K562 (cell line): ENCODE measurements around the gene EVC. TPM values are rescaled to one million over a fixed set of nuclear protein-coding genes. Genes with fewer than 3 reads are reported as not detected.

Experiments used
- EP400 ChIP-seq: fragments of 450-650 bp; IDR thresholded peaks from 2 replicates; pipeline ENCODE4 v1.6.1; 2017; ENCODE audit warnings: antibody characterized with exemption, mild to moderate bottlenecking, moderate library complexity
- GATAD2A ChIP-seq: fragments of 450-650 bp; IDR thresholded peaks from 2 replicates; pipeline ENCODE4 v1.6.1; 2017
- KAT7 ChIP-seq: sonication (generic); formaldehyde crosslinking; IDR thresholded peaks from 2 replicates; pipeline ENCODE4 v1.8.0; 2022; ENCODE audit warnings: missing genetic modification reagents, mild to moderate bottlenecking, borderline replicate concordance
- MCM3 ChIP-seq: fragments of 450-650 bp; IDR thresholded peaks from 2 replicates; pipeline ENCODE4 v1.6.1; 2016
- RBM34 ChIP-seq: fragments of 200-400 bp; formaldehyde crosslinking; IDR thresholded peaks from 2 replicates; pipeline ENCODE4 v1.6.1; 2018; ENCODE audit warnings: low read length, borderline replicate concordance; ENCODE audit not compliant: insufficient read depth
- RHOXF2B ChIP-seq: fragments of 250-450 bp; sonication (Bioruptor Pico); conservative IDR thresholded peaks from 2 replicates; pipeline ENCODE4 v1.5.1; 2021
- SRSF3 ChIP-seq: fragments of 200-400 bp; formaldehyde crosslinking; IDR thresholded peaks from 2 replicates; pipeline ENCODE4 v1.6.1; 2016; ENCODE audit warnings: mild to moderate bottlenecking, low read length, moderate library complexity; ENCODE audit not compliant: insufficient read depth
- TBP ChIP-seq: optimal IDR thresholded peaks from 2 replicates; pipeline ENCODE3; 2011; ENCODE audit warnings: low read depth, low read length, improper control_type of control experiment
- ZFP1 ChIP-seq: fragments of 450-650 bp; formaldehyde crosslinking; IDR thresholded peaks from 2 replicates; pipeline ENCODE4 v1.4.0; 2020; ENCODE audit warnings: mild to moderate bottlenecking, mixed read lengths
- ZNF12 ChIP-seq: sonication (generic); formaldehyde crosslinking; IDR thresholded peaks from 2 replicates; pipeline ENCODE4 v1.4.0; 2020; ENCODE audit warnings: mild to moderate bottlenecking, missing genetic modification reagents
- polyA plus RNA-seq, 8 experiments: library from polyadenylated mRNA; depleted of rRNA in 4 of 8; stranded (reverse) in 5 of 8; unstranded in 3 of 8; fragments of >200 nt; fragmentation: Nextera tagmentation in 2 of 8; fragmentation: Illumina TruSeq in 1 of 8; extraction: Ambion mirVana in 2 of 8; extraction: Trizol in 1 of 8; gene quantifications; 2 replicates each; pipeline versions ENCODE4 v1.2.1 to v1.2.3, GENCODE V29; 2011 to 2014; ENCODE audit warnings: inconsistent platforms in 1 of 8, missing spikeins in 1 of 8
- total RNA-seq, 7 experiments: library from RNA; depleted of rRNA in 6 of 7; stranded (reverse); fragments of >200 nt in 6 of 7; fragmentation: Illumina TruSeq in 2 of 7; extraction: Trizol in 2 of 7; gene quantifications; 2 replicates each; pipeline versions ENCODE4 v1.2.1 to v1.2.3, GENCODE V29; 2011 to 2021; ENCODE audit warnings: low replicate concordance in 1 of 7
- TF ChIP-seq, protein P1 (sequence below): fragments of 450-650 bp; IDR thresholded peaks from 2 replicates; pipeline ENCODE4 v1.6.1; 2016; ENCODE audit warnings: mild to moderate bottlenecking, moderate library complexity
- TF ChIP-seq, protein P2 (sequence below): IDR thresholded peaks from 3 replicates; pipeline ENCODE4 v1.6.1; 2011; ENCODE audit warnings: borderline replicate concordance, mild to moderate bottlenecking; ENCODE audit not compliant: insufficient read length, insufficient read depth

The EVC gene
- total and polyA plus RNA-seq, 9 of the 15 experiments (the other 6 are each of a cell fraction or from before 2014, with no cell fraction given) = 0.03 to 3.2 (median 1.1) TPM

DNA sequence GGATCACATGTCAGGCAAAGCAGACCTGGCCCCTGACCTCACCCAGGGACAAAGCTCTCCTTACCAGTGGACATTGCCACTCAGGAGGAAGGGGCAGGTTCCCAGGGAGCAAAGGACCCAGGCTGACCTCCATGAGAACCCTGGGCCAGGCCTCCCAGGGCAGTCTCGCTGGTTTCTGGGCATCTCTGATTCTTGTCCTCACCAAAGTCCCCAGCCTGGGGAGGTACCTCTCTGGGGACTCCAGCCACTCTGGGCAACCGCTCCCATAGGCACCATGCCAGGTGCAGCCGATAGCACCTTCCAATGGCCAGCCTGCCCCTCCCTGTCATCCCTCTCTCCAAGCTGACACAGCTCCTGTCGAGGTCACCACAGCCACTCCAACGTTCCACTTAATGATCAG lies 10.5 kb upstream of the EVC start (continued):
- TF ChIP-seq, protein P1, sequence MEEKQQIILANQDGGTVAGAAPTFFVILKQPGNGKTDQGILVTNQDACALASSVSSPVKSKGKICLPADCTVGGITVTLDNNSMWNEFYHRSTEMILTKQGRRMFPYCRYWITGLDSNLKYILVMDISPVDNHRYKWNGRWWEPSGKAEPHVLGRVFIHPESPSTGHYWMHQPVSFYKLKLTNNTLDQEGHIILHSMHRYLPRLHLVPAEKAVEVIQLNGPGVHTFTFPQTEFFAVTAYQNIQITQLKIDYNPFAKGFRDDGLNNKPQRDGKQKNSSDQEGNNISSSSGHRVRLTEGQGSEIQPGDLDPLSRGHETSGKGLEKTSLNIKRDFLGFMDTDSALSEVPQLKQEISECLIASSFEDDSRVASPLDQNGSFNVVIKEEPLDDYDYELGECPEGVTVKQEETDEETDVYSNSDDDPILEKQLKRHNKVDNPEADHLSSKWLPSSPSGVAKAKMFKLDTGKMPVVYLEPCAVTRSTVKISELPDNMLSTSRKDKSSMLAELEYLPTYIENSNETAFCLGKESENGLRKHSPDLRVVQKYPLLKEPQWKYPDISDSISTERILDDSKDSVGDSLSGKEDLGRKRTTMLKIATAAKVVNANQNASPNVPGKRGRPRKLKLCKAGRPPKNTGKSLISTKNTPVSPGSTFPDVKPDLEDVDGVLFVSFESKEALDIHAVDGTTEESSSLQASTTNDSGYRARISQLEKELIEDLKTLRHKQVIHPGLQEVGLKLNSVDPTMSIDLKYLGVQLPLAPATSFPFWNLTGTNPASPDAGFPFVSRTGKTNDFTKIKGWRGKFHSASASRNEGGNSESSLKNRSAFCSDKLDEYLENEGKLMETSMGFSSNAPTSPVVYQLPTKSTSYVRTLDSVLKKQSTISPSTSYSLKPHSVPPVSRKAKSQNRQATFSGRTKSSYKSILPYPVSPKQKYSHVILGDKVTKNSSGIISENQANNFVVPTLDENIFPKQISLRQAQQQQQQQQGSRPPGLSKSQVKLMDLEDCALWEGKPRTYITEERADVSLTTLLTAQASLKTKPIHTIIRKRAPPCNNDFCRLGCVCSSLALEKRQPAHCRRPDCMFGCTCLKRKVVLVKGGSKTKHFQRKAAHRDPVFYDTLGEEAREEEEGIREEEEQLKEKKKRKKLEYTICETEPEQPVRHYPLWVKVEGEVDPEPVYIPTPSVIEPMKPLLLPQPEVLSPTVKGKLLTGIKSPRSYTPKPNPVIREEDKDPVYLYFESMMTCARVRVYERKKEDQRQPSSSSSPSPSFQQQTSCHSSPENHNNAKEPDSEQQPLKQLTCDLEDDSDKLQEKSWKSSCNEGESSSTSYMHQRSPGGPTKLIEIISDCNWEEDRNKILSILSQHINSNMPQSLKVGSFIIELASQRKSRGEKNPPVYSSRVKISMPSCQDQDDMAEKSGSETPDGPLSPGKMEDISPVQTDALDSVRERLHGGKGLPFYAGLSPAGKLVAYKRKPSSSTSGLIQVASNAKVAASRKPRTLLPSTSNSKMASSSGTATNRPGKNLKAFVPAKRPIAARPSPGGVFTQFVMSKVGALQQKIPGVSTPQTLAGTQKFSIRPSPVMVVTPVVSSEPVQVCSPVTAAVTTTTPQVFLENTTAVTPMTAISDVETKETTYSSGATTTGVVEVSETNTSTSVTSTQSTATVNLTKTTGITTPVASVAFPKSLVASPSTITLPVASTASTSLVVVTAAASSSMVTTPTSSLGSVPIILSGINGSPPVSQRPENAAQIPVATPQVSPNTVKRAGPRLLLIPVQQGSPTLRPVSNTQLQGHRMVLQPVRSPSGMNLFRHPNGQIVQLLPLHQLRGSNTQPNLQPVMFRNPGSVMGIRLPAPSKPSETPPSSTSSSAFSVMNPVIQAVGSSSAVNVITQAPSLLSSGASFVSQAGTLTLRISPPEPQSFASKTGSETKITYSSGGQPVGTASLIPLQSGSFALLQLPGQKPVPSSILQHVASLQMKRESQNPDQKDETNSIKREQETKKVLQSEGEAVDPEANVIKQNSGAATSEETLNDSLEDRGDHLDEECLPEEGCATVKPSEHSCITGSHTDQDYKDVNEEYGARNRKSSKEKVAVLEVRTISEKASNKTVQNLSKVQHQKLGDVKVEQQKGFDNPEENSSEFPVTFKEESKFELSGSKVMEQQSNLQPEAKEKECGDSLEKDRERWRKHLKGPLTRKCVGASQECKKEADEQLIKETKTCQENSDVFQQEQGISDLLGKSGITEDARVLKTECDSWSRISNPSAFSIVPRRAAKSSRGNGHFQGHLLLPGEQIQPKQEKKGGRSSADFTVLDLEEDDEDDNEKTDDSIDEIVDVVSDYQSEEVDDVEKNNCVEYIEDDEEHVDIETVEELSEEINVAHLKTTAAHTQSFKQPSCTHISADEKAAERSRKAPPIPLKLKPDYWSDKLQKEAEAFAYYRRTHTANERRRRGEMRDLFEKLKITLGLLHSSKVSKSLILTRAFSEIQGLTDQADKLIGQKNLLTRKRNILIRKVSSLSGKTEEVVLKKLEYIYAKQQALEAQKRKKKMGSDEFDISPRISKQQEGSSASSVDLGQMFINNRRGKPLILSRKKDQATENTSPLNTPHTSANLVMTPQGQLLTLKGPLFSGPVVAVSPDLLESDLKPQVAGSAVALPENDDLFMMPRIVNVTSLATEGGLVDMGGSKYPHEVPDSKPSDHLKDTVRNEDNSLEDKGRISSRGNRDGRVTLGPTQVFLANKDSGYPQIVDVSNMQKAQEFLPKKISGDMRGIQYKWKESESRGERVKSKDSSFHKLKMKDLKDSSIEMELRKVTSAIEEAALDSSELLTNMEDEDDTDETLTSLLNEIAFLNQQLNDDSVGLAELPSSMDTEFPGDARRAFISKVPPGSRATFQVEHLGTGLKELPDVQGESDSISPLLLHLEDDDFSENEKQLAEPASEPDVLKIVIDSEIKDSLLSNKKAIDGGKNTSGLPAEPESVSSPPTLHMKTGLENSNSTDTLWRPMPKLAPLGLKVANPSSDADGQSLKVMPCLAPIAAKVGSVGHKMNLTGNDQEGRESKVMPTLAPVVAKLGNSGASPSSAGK = no peak
- TF ChIP-seq ZNF12 (no peak), RHOXF2B (CRISPR knock-in tag) (no peak), SRSF3 (no peak), EP400 (no peak), RBM34 (no peak), TBP (no peak), KAT7 (no peak), ZFP1 (CRISPR knock-in tag) (no peak), MCM3 (no peak), GATAD2A (no peak)
- TF ChIP-seq, protein P2, sequence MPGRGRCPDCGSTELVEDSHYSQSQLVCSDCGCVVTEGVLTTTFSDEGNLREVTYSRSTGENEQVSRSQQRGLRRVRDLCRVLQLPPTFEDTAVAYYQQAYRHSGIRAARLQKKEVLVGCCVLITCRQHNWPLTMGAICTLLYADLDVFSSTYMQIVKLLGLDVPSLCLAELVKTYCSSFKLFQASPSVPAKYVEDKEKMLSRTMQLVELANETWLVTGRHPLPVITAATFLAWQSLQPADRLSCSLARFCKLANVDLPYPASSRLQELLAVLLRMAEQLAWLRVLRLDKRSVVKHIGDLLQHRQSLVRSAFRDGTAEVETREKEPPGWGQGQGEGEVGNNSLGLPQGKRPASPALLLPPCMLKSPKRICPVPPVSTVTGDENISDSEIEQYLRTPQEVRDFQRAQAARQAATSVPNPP = no peak
